Lung (tissue), 12 donors: ENCODE measurements around the gene CCT2. TPM values are rescaled to one million over a fixed set of nuclear protein-coding genes. Genes with fewer than 3 reads are reported as not detected.
"Not testable (repeated sequence)": the region's sequence is repeated elsewhere in the genome, so short reads cannot be mapped to it uniquely, and the experiment has no call there.

Experiments used
- ATAC-seq: fragments of 200-7000 bp; cut with Tn5 transposase; one replicate; pipeline ENCODE4 v1.9.1; 2020; ENCODE audit warnings: moderate number of reproducible peaks; ENCODE audit not compliant: insufficient read depth, low FRiP score
- DNase-seq, 3 donors: peaks; one replicate each; pipeline ENCODE4 v3.0.0-alpha.2; 2013 to 2017
- H3K27ac ChIP-seq, 2 donors: one replicate each; pipeline ENCODE4 v1.5.1; 2013; ENCODE audit warnings: mild to moderate bottlenecking in 2 of 2, moderate library complexity in 2 of 2, control low read depth in 1 of 2, inconsistent platforms in 1 of 2, low read depth in 1 of 2, low read length in 1 of 2
- H3K27me3 ChIP-seq, 3 donors: one replicate each; pipeline ENCODE4 v1.5.1; 2013; ENCODE audit warnings: low read length in 2 of 3; ENCODE audit not compliant: control insufficient read depth in 3 of 3, insufficient read depth in 3 of 3
- H3K36me3 ChIP-seq, 4 donors: one replicate each; pipeline ENCODE4 v1.5.1; 2013; ENCODE audit warnings: low read length in 4 of 4, mild to moderate bottlenecking in 1 of 4, moderate library complexity in 1 of 4; ENCODE audit not compliant: control insufficient read depth in 4 of 4, insufficient read depth in 4 of 4
- H3K4me1 ChIP-seq, 5 donors: one replicate each; pipeline ENCODE4 v1.5.1; 2013; ENCODE audit warnings: low read length in 5 of 5, mild to moderate bottlenecking in 2 of 5, moderate library complexity in 1 of 5; ENCODE audit not compliant: control insufficient read depth in 5 of 5, insufficient read depth in 5 of 5
- H3K4me3 ChIP-seq: one replicate; pipeline ENCODE4 v1.5.1; 2013; ENCODE audit warnings: mild to moderate bottlenecking, control low read depth, moderate library complexity
- H3K9ac ChIP-seq, 2 donors: one replicate each; pipeline ENCODE4 v1.5.1; 2013; ENCODE audit warnings: low read length in 2 of 2, control low read depth in 1 of 2; ENCODE audit not compliant: insufficient read depth in 1 of 2
- H3K9me3 ChIP-seq, 4 donors: one replicate each; pipeline ENCODE4 v1.5.1; 2013; ENCODE audit warnings: low read length in 3 of 4, mild to moderate bottlenecking in 1 of 4, moderate library complexity in 1 of 4; ENCODE audit not compliant: control insufficient read depth in 4 of 4, insufficient read depth in 3 of 4
- WGBS, 2 donors: extraction: QIAGEN DNeasy Blood & Tissue Kit; methylation state at CpG; one replicate each; pipeline ENCODE4 v1.1.7; 2013; 5-methylcytosine and 5-hydroxymethylcytosine counted together
- polyA plus RNA-seq, 2 donors: library from polyadenylated mRNA; stranded (reverse); fragments of 200-250 nt; gene quantifications; one replicate each; pipeline ENCODE4 v1.2.1, GENCODE V29; 2013
- total RNA-seq, 2 donors: library from RNA; depleted of rRNA in 1 of 2; stranded (reverse); fragments of >200 nt in 1 of 2; gene quantifications; one replicate each; pipeline ENCODE4 v1.2.1, GENCODE V29; 2014 to 2021
- TF ChIP-seq, protein P1 (sequence below): IDR thresholded peaks from 2 replicates; pipeline ENCODE4 v1.5.1; 2012; ENCODE audit warnings: mild to moderate bottlenecking; ENCODE audit errors: control extremely low read depth, extremely low read depth
- donor health status: control.
- donor health status: control.
- donor health status: Bipolar disorder and iron deficiency.
- donor health status: healthy.
- donor health status: DM: yes; HTN: yes; CAD: no.

CCT2 gene
- total and polyA plus RNA-seq, 4 donors: 80.3 to 122 (median 114) TPM

DNA sequence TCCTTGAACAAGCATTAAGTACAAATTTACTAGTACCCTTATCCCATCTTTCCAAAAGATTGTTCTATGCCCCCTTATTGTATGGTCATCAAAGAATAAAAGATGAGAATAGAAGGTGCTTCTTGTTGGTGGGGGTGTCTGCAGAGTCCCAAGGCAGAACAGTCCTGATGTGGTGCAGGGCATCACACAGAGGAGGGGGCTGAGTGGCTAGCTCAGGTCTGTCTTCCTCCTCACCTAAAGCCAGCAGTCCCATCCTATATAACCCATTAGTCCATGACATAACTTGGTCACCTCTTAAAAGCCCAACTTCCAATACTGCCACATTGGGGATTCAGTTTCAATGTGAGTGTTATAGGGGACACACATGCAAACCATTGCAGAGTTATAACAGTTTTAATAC is 15.5 kb downstream of the CCT2 start:
- DNase-seq: no peak
- Histone ChIP-seq H3K27me3 (no peaks in the 10 kb centered on the region), H3K27ac (no peak overlapping the region), H3K4me3 (no peak overlapping the region), H3K36me3 (peaks cover 18 to 44% (median 36%) of the 10 kb centered on the region in 4 donors), H3K9me3 (no peaks in the 10 kb centered on the region), H3K9ac (no peak overlapping the region), H3K4me1 (peaks cover 0 to 3% (median 0%) of the 10 kb centered on the region in 5 donors)
- TF ChIP-seq, protein P1, sequence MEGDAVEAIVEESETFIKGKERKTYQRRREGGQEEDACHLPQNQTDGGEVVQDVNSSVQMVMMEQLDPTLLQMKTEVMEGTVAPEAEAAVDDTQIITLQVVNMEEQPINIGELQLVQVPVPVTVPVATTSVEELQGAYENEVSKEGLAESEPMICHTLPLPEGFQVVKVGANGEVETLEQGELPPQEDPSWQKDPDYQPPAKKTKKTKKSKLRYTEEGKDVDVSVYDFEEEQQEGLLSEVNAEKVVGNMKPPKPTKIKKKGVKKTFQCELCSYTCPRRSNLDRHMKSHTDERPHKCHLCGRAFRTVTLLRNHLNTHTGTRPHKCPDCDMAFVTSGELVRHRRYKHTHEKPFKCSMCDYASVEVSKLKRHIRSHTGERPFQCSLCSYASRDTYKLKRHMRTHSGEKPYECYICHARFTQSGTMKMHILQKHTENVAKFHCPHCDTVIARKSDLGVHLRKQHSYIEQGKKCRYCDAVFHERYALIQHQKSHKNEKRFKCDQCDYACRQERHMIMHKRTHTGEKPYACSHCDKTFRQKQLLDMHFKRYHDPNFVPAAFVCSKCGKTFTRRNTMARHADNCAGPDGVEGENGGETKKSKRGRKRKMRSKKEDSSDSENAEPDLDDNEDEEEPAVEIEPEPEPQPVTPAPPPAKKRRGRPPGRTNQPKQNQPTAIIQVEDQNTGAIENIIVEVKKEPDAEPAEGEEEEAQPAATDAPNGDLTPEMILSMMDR: no peak
- ATAC-seq: no peak

DNA sequence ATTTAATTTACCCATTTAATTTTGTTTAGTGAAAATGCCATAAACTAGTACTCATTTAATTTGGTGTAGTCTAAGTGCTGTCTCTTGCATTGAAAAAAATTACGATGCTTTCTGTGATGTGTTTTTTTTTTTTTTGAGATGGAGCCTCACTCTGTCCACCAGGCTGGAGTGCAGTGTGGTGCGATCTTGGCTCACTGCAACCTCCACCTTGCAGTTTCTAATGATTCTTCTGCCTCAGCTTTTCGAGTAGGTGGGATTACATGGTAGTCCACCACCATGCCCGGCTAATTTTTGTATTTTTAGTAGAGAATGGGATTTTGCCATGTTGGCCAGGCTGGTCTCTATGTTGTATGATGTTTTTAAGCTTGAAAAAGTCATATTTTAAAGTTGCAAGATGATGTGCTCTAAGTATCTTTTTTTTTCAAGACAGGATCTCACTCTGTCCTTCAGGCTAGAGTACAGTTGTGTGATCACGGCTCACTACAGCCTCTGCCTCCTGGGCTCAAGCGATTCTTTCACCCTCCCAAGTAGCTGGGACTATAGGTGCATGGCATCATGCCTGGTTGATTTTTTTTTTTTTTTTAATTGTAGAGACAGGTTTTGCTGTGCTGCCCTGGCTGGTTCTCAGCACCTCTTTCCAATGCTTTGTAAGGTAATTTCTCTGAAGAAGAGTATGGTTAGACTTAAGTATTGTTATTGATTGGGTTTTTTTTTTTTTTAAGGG is 16.9 kb downstream of the CCT2 start:
- DNase-seq: no peak
- WGBS, 2 donors: 97% methylated on average over 6 of the region's 6 CpGs
- Histone ChIP-seq H3K27me3 (no peaks in the 10 kb centered on the region), H3K4me1 (peaks cover 0 to 3% (median 0%) of the 10 kb centered on the region in 5 donors), H3K27ac (no peak overlapping the region), H3K4me3 (no peak overlapping the region), H3K9ac (no peak overlapping the region), H3K36me3 (peaks cover 17 to 40% (median 34%) of the 10 kb centered on the region in 4 donors), H3K9me3 (no peaks in the 10 kb centered on the region)
- TF ChIP-seq, protein P1: no peak
- no peak for ATAC-seq

GRCh38 chr12:69602954-69603353 is 17.7 kb downstream of the CCT2 start:
- ATAC-seq (no peak), DNase-seq (no peak)
- H3K36me3 ChIP-seq: peaks cover 15 to 37% (median 30%) of the 10 kb centered on the region in 4 donors
- H3K27me3 ChIP-seq: no peaks in the 10 kb centered on the region
- H3K4me1 ChIP-seq: peaks cover 0 to 3% (median 0%) of the 10 kb centered on the region in 5 donors
- H3K9ac ChIP-seq: no peak overlapping the region
- no peaks in the 10 kb centered on the region for H3K9me3 ChIP-seq
- H3K27ac ChIP-seq: no peak overlapping the region
- TF ChIP-seq, protein P1: no peak
- no peak overlapping the region for H3K4me3 ChIP-seq

GRCh38 chr12:69603556-69603955 is 18.3 kb downstream of the CCT2 start:
- not testable (repeated sequence) for H3K4me1 ChIP-seq, H3K27me3 ChIP-seq, H3K9me3 ChIP-seq, DNase-seq, H3K27ac ChIP-seq, H3K4me3 ChIP-seq, H3K9ac ChIP-seq, ATAC-seq
- H3K36me3 ChIP-seq: peaks cover 12 to 37% (median 25%) of the 10 kb centered on the region in 4 donors
- WGBS, 2 donors: 97 to 98% methylated on average over 5 of the region's 6 CpGs

DNA sequence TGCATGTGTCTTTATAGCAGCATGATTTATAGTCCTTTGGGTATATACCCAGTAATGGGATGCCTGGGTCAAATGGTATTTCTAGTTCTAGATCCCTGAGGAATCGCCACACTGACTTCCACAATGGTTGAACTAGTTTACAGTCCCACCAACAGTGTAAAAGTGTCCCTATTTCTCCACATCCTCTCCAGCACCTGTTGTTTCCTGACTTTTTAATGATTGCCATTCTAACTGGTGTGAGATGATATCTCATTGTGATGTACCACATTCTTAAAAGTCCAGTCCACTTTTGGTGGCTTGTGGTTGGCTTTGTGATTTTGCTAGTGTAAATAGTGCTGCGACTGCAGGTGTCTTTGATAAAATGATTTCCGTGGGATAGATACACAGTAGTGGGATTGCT is 19.0 kb downstream of the CCT2 start:
- not testable (repeated sequence) for H3K9ac ChIP-seq, DNase-seq, H3K27me3 ChIP-seq, H3K9me3 ChIP-seq, ATAC-seq, H3K27ac ChIP-seq, H3K4me1 ChIP-seq, H3K4me3 ChIP-seq
- 84 to 94% methylated on average over 2 of the region's 3 CpGs for WGBS, 2 donors
- peaks cover 10 to 32% (median 21%) of the 10 kb centered on the region in 4 donors for H3K36me3 ChIP-seq
